ENCODE data around the gene KNDC1. TPM values are rescaled to one million over a fixed set of nuclear protein-coding genes. Genes with fewer than 3 reads are reported as not detected.

The KNDC1 gene
- total and polyA plus RNA-seq, 10 of the 15 experiments (the other 5 are each of a cell fraction or from before 2014, with no cell fraction given) = 0.03 to 0.11 (median 0.05) TPM; not detected in 7

DNA sequence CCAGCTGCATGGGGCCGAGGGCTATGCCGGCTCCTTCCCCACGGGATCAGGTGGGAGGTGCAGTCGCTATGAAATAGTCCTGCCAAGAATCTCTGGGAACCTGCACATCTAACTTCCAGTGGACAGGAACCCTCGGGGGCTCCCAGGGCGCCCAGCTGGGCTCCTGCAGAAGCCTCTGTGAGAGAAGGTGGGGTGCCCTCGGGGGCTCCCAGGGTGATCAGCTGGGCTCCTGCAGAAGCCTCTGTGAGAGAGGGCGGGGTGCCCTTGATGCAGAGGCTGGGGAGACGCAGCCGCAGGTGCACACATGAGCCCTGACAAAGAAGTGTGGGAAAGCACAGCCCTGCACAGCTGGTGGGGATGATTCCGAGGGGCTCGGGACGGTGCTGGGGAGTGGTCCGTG lies 83.6 kb downstream of the KNDC1 start:
- H3K36me3 ChIP-seq (ENCODE audit: control insufficient read depth in 2 of 2, insufficient read depth in 2 of 2, low read length in 1 of 2) = no peaks in the 10 kb centered on the region
- H3K27ac ChIP-seq (ENCODE audit: control insufficient read depth, insufficient read depth) = no peak overlapping the region
- intact Hi-C loops (cut with micrococcal nuclease; ENCODE audit: unreplicated experiment) (no loop called here), in situ Hi-C loops (cut with MboI) (no loop called here)
- ChIA-PET CTCF (no interaction called here), RAD21 (ENCODE audit: unreplicated experiment) (no interaction called here), SMC1A (ENCODE audit: uncharacterized antibody, unreplicated experiment) (no interaction called here), POLR2A (no interaction called here)
- ATAC-seq (no peak), FAIRE-seq (no peak), DNase-seq (ENCODE audit: low read depth, low spot score) (no peak)
- no peaks in the 10 kb centered on the region; the same call in 1 of the 2 replicates for H4K20me1 ChIP-seq (ENCODE audit: control insufficient read depth, insufficient read depth)
- no peak overlapping the region for H3K4me3 ChIP-seq
- no TSS peak for BruUV-seq (replicated peaks)
- no peaks in the 10 kb centered on the region for H3K79me2 ChIP-seq (ENCODE audit: control insufficient read depth, insufficient read depth, low read length)
- H3K9me3 ChIP-seq (replicated peaks; ENCODE audit: control insufficient read depth, insufficient read depth, low read length) = no peaks in the 10 kb centered on the region
- 42% methylated on average over 14 of the region's 14 CpGs for WGBS (ENCODE audit: insufficient coverage, insufficient replicate concordance, low lambda C conversion rate, missing lambda C conversion rate)
- TF ChIP-seq CHD2 (IDR thresholded peaks at IDR 0.05; ENCODE audit: borderline replicate concordance, low read depth, low read length) (no peak), CREM (IDR thresholded peaks at IDR 0.05; ENCODE audit: low read depth) (no peak), BCLAF1 (IDR thresholded peaks at IDR 0.05) (no peak)
- TF ChIP-seq, protein P1, sequence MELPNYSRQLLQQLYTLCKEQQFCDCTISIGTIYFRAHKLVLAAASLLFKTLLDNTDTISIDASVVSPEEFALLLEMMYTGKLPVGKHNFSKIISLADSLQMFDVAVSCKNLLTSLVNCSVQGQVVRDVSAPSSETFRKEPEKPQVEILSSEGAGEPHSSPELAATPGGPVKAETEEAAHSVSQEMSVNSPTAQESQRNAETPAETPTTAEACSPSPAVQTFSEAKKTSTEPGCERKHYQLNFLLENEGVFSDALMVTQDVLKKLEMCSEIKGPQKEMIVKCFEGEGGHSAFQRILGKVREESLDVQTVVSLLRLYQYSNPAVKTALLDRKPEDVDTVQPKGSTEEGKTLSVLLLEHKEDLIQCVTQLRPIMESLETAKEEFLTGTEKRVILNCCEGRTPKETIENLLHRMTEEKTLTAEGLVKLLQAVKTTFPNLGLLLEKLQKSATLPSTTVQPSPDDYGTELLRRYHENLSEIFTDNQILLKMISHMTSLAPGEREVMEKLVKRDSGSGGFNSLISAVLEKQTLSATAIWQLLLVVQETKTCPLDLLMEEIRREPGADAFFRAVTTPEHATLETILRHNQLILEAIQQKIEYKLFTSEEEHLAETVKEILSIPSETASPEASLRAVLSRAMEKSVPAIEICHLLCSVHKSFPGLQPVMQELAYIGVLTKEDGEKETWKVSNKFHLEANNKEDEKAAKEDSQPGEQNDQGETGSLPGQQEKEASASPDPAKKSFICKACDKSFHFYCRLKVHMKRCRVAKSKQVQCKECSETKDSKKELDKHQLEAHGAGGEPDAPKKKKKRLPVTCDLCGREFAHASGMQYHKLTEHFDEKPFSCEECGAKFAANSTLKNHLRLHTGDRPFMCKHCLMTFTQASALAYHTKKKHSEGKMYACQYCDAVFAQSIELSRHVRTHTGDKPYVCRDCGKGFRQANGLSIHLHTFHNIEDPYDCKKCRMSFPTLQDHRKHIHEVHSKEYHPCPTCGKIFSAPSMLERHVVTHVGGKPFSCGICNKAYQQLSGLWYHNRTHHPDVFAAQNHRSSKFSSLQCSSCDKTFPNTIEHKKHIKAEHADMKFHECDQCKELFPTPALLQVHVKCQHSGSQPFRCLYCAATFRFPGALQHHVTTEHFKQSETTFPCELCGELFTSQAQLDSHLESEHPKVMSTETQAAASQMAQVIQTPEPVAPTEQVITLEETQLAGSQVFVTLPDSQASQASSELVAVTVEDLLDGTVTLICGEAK (IDR thresholded peaks at IDR 0.05; ENCODE audit: borderline replicate concordance) = no peak
- H3K9ac ChIP-seq (ENCODE audit: control insufficient read depth, insufficient read depth, low read length) = no peak overlapping the region
- no peak overlapping the region for H3K4me2 ChIP-seq (ENCODE audit: control insufficient read depth, insufficient read depth)
- H3K27me3 ChIP-seq (replicated peaks in 1 of 2; ENCODE audit: control insufficient read depth in 2 of 2, insufficient read depth in 2 of 2, low read length in 1 of 2) = 0 out of 4 replicates have a peak, but pooled peaks cover 0 to 1% of the 10 kb centered on the region in 2 experiments
- peaks cover 15% of the 10 kb centered on the region for H3K4me1 ChIP-seq (ENCODE audit: control insufficient read depth, insufficient read depth, low read length)
- H2AFZ ChIP-seq (ENCODE audit: control insufficient read depth, low read depth, low read length) = no peak overlapping the region
